Measurements from ENCODE around the gene FAM153A.
"Not testable (repeated sequence)": the region's sequence is repeated elsewhere in the genome, so short reads cannot be mapped to it uniquely, and the experiment has no call there.

The FAM153A gene

GRCh38 chr5:177724858-177725257 is 57.8 kb downstream of the FAM153A start:
- not testable (repeated sequence) for DNase-seq (ENCODE audit: low read depth in 2 of 2)

- DNase-seq (ENCODE audit: low read depth in 2 of 2) = not testable (repeated sequence)
These were observed 58.7 kb downstream of the FAM153A start for GRCh38 chr5:177723831-177724485.

- not testable (repeated sequence) for DNase-seq (ENCODE audit: low read depth in 2 of 2)
These were observed 59.9 kb downstream of the FAM153A start for GRCh38 chr5:177722829-177723228.

- not testable (repeated sequence) for DNase-seq (ENCODE audit: low read depth in 2 of 2)
These were observed 62.7 kb downstream of the FAM153A start for GRCh38 chr5:177719989-177720388.

DNA sequence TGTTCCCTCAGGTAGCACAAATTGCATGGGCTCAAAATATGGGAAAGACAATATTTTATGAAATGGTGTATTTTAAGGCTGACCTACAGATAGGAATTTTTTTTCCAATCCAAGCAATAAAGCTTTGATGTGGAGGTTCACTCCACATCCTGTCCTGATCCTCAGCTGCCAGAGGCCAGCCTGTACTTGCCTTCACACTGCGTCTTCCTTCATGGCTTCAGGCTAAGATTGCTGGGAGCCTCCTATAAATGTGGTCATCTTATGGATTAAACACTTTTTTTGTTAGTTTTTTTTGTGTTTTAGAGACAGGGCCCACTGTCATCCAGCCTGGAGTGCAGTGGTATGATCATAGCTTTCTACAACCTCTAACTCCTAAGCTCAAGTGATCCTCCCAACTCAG is 67.3 kb downstream of the FAM153A start:
- DNase-seq (ENCODE audit: low read depth in 2 of 2) = not testable (repeated sequence)

GRCh38 chr5:177696100-177696499 is 86.6 kb downstream of the FAM153A start:
- DNase-seq (ENCODE audit: low read depth in 2 of 2) = not testable (repeated sequence)

- not testable (repeated sequence) for DNase-seq (ENCODE audit: low read depth in 2 of 2)
These were observed 87.3 kb downstream of the FAM153A start for GRCh38 chr5:177695356-177695930.

- not testable (repeated sequence) for DNase-seq (ENCODE audit: low read depth in 2 of 2)
These were observed 88.2 kb downstream of the FAM153A start for GRCh38 chr5:177694518-177694835.

- not testable (repeated sequence) for DNase-seq (ENCODE audit: low read depth in 2 of 2)
These were observed 88.8 kb downstream of the FAM153A start for GRCh38 chr5:177693671-177694517.

GRCh38 chr5:177692969-177693368 is 89.7 kb downstream of the FAM153A start:
- not testable (repeated sequence) for DNase-seq (ENCODE audit: low read depth in 2 of 2)

GRCh38 chr5:177692507-177692906 is 90.2 kb downstream of the FAM153A start:
- not testable (repeated sequence) for DNase-seq (ENCODE audit: low read depth in 2 of 2)

DNA sequence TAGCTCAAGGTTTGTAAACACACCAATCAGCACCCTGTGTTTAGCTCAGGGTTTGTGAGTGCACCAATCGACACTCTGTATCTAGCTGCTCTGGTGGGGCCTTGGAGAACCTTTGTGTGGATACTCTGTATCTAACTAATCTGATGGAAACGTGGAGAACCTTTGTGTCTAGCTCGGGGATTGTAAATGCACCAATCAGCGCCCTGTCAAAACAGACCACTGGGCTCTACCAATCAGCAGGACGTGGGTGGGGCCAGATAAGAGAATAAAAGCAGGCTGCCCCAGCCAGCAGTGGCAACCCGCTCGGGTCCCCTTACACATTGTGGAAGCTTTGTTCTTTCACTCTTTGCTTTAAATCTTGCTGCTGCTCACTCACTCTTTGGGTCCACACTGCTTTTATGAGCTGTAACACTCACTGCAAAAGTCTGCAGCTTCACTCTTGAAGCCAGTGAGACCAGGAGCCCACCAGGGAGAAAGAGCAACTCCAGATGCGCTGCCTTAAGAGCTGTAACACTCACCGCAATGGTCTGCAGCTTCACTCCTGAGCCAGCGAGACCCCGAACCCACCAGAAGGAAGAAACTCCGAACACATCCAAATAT is 93.6 kb downstream of the FAM153A start:
- DNase-seq (ENCODE audit: low read depth in 2 of 2) = not testable (repeated sequence)

GRCh38 chr5:177688091-177688490 is 94.6 kb downstream of the FAM153A start:
- DNase-seq (ENCODE audit: low read depth in 2 of 2) = not testable (repeated sequence)

GRCh38 chr5:177681920-177682319 is 100.8 kb downstream of the FAM153A start:
- not testable (repeated sequence) for DNase-seq (ENCODE audit: low read depth in 2 of 2)
